Mucosa of descending colon (tissue), 3 donors: ENCODE measurements around the gene JAG2. TPM values are rescaled to one million over a fixed set of nuclear protein-coding genes. Genes with fewer than 3 reads are reported as not detected.

Source experiments
- ATAC-seq: fragments of 200-7000 bp; cut with Tn5 transposase; one replicate; pipeline ENCODE4 v1.9.1; 2020; ENCODE audit warnings: mild to moderate bottlenecking, moderate library complexity
- DNase-seq, 3 donors: peaks; one replicate each; pipeline ENCODE4 v3.0.0-alpha.2; 2020
- H3K36me3 ChIP-seq: fragments of 200-600 bp; one replicate; pipeline ENCODE4 v1.8.0; 2021; ENCODE audit warnings: low read depth, mild to moderate bottlenecking
- H3K4me1 ChIP-seq: fragments of 200-600 bp; one replicate; pipeline ENCODE4 v1.8.0; 2021; ENCODE audit warnings: low read depth, mild to moderate bottlenecking
- H3K4me3 ChIP-seq: fragments of 200-600 bp; one replicate; pipeline ENCODE4 v1.8.0; 2021; ENCODE audit warnings: mild to moderate bottlenecking
- H3K9me3 ChIP-seq: fragments of 200-600 bp; one replicate; pipeline ENCODE4 v1.8.0; 2021; ENCODE audit warnings: mild to moderate bottlenecking
- CTCF ChIP-seq: fragments of 200-600 bp; IDR thresholded peaks from one replicate; pipeline ENCODE4 v1.8.0; 2022; ENCODE audit warnings: antibody characterized with exemption, mild to moderate bottlenecking
- intact Hi-C, 2 donors: fragments of 100-400 bp; cut with DNase I in 1 of 2; cut with micrococcal nuclease in 1 of 2; formaldehyde crosslinking; loops; one replicate each; pipeline versions ENCODE4 v1.11.0 to v1.11.1; 2022; cut with DNase I, micrococcal nuclease
- total RNA-seq, 3 donors: library from RNA; stranded (reverse); fragmentation: NEBNext Ultra II Directional in 2 of 3; extraction: Animal tissue kit (Norgen Biotek cat#: 25700) in 2 of 3; gene quantifications; one replicate each; pipeline versions ENCODE4 v1.2.1 to v1.2.4, GENCODE V29; 2021 to 2023
- donor health status: DM: no; HTN: no; CAD: no; lungs with moderate emphysema.
- donor health status: DM: no; HTN: no; CAD: no.
- donor health status: DM: no; HTN: yes; CAD: no.

The JAG2 gene
- total RNA-seq, 3 donors from 2014 or later: 5.6 to 8.2 (median 5.7) TPM

GRCh38 chr14:105203057-105203531, 34.5 kb upstream of the JAG2 start:
- DNase-seq (peak in 2 of 3 donors; percentile 84 to 88), ATAC-seq (peak; percentile 69)
- no peak overlapping the region for H3K4me3 ChIP-seq
- H3K9me3 ChIP-seq: no peaks in the 10 kb centered on the region
- no peaks in the 10 kb centered on the region for H3K36me3 ChIP-seq
- peak; percentile 90 for TF ChIP-seq CTCF
- intact Hi-C loops: loop anchor here (5.0 kb wide), 2 partner anchors 79 to 149 kb away; no protein-coding TSS in a partner anchor
- H3K4me1 ChIP-seq: peaks cover 18% of the 10 kb centered on the region

DNA sequence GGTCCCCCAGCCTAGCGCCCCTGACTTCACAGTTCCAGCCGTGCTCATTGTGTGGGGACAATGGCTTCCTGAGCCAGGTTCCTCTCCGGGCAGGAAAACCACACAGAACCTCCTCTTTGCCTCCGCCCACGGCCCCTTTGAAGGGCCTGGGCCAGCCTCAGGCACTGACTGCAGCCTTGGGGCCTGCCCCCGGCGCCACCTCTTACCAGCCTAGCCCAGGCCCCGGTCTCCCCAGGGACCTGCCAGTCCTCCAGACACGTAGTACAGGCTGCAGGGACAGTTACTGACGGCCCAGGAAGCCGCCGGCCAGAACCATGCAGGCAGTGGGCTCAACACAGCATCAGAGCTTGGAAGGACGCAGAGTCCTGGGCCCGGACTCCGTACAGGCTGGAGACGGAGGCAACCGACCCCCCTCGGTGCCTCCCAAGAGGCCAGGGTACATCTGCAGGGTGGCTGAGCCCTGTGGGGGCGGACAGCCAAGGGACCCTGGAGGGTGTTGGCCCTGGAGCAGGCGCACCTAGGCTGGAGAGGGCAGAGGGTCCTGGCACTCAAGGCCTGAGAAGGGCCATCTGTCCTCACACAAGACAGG, 33.4 kb upstream of the JAG2 start:
- TF ChIP-seq CTCF: no peak
- H3K4me1 ChIP-seq: peaks cover 16% of the 10 kb centered on the region
- H3K4me3 ChIP-seq: no peak overlapping the region
- H3K9me3 ChIP-seq: no peaks in the 10 kb centered on the region
- DNase-seq (no peak), ATAC-seq (no peak)
- intact Hi-C loops: loop anchor here (5.0 kb wide), 2 partner anchors 80 to 150 kb away; no protein-coding TSS in a partner anchor
- H3K36me3 ChIP-seq: no peaks in the 10 kb centered on the region

DNA sequence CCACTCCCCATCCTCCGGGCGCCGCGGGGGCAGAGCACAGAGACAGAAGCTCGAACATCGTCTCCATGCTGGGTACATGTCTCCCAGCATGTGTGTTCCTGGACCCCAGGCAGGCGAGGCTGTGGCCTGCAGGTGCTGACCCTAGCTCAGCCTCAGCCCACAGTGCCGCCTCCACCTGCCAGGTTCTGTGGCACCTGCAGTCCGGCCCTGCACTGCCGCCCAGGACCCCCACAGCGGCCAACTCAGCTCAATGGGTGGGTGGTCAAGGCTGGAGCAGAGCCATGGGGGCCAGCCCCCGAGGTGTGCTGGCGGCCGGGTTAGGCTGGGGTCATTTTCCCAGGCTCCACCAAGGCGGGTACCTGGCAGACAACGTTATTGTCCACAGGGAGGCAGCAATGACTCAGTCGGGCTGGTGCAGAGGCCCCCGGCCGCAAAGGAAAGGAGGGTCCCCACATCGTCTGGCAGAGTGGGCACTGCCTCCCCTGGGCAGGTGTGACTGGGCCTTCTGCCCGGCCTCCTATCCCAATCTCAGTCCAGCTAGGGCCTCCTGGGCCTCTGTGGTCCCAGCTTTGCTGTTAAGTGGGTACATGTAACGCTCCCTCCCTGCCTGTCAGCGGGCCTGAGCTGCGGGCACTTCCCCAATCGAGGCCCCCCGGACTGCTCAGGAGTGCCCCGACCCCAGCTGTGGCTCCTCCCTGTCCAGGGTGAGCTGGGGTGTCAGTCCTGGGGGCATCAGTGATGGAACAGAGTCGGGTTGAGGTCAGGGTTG, 32.8 kb upstream of the JAG2 start:
- DNase-seq (no peak), ATAC-seq (no peak)
- peaks cover 21% of the 10 kb centered on the region for H3K4me1 ChIP-seq
- TF ChIP-seq CTCF: no peak
- H3K4me3 ChIP-seq: no peak overlapping the region
- H3K36me3 ChIP-seq: no peaks in the 10 kb centered on the region
- H3K9me3 ChIP-seq: no peaks in the 10 kb centered on the region
- intact Hi-C loops: loop anchor here (5.0 kb wide), 2 partner anchors 81 to 151 kb away; no protein-coding TSS in a partner anchor

GRCh38 chr14:105200641-105201040, 32.1 kb upstream of the JAG2 start:
- Histone ChIP-seq H3K4me3 (no peak overlapping the region), H3K36me3 (no peaks in the 10 kb centered on the region), H3K9me3 (no peaks in the 10 kb centered on the region), H3K4me1 (peaks cover 27% of the 10 kb centered on the region)
- intact Hi-C loops: loop anchor here (5.0 kb wide), 2 partner anchors 82 to 152 kb away; no protein-coding TSS in a partner anchor
- TF ChIP-seq CTCF: no peak
- ATAC-seq (no peak), DNase-seq (no peak)

DNA sequence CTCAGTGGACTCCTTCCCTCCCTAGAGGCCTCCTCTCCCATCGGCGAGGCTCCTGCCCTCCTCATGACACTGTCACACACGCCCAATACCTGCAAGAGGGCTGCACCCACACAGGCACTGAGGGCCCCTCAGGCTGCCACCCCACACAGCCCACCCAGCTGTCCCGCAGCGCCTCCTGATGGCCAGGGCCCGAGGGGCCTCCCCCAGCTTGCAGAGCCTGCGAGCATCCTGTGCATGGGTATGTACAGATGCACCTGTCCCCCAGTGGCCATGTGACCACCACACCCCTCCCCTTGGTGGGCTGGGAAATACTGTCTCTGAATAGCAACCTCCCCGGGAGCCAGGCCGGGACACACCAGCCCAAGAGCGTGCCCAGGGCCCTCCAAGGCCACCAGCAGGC, 31.5 kb upstream of the JAG2 start:
- no peak overlapping the region for H3K4me3 ChIP-seq
- ATAC-seq (no peak), DNase-seq (no peak)
- no peak for TF ChIP-seq CTCF
- intact Hi-C loops: loop anchor here (5.0 kb wide), 2 partner anchors 82 to 152 kb away; no protein-coding TSS in a partner anchor
- H3K36me3 ChIP-seq: no peaks in the 10 kb centered on the region
- no peaks in the 10 kb centered on the region for H3K9me3 ChIP-seq
- peaks cover 23% of the 10 kb centered on the region for H3K4me1 ChIP-seq
